Measurements from ENCODE around the gene CCDC178.

- TF ChIP-seq EZH2 (IDR thresholded peaks at IDR 0.05) (no peak), POLR2AphosphoS5 (IDR thresholded peaks at IDR 0.05; ENCODE audit: borderline replicate concordance, low read depth, low read length) (no peak), FOXP2 (optimal IDR thresholded peaks at IDR 0.05; ENCODE audit: control extremely low read depth, extremely low read length, insufficient read depth) (no peak)
Observed at GRCh38 chr18:33427549-33427948, 13.0 kb downstream of the CCDC178 start.

Data from SK-N-MC (cell line).